ENCODE measurements around the gene MEIS1. TPM values are rescaled to one million over a fixed set of nuclear protein-coding genes. Genes with fewer than 3 reads are reported as not detected.
A peak's percentile ranks its signal among the peaks of the same experiment; 100 is the strongest.

Gene MEIS1
- total RNA-seq, 1 experiment from 2014 or later = 0.28 TPM

GRCh38 chr2:66445925-66446871 lies 11.3 kb downstream of the MEIS1 start:
- peak overlapping the region; percentile 27 for H3K4me3 ChIP-seq (ENCODE audit: insufficient read depth, low read depth, low read length)
- H3K27me3 ChIP-seq (ENCODE audit: control insufficient read depth, insufficient read depth, low read length) = peaks cover 65% of the 10 kb centered on the region
- DNase-seq = peak; percentile 84
- no peaks in the 10 kb centered on the region for H3K36me3 ChIP-seq (replicated peaks; ENCODE audit: control insufficient read depth, insufficient read depth, low read length)

- H3K36me3 ChIP-seq (replicated peaks; ENCODE audit: control insufficient read depth, insufficient read depth, low read length) = no peaks in the 10 kb centered on the region
- peaks cover 59% of the 10 kb centered on the region for H3K27me3 ChIP-seq (ENCODE audit: control insufficient read depth, insufficient read depth, low read length)
- H3K4me3 ChIP-seq (ENCODE audit: insufficient read depth, low read depth, low read length) = peak overlapping the region; percentile 27; the same call in 1 of the 2 replicates
- no peak for DNase-seq
Measured at GRCh38 chr2:66446941-66447340, 12.0 kb downstream of the MEIS1 start.

- H3K27me3 ChIP-seq (ENCODE audit: control insufficient read depth, insufficient read depth, low read length) = peaks cover 53% of the 10 kb centered on the region
- no peak for DNase-seq
- no peak overlapping the region for H3K4me3 ChIP-seq (ENCODE audit: insufficient read depth, low read depth, low read length)
- H3K36me3 ChIP-seq (replicated peaks; ENCODE audit: control insufficient read depth, insufficient read depth, low read length) = no peaks in the 10 kb centered on the region
Measured at GRCh38 chr2:66447677-66448076, 12.8 kb downstream of the MEIS1 start.

- no peak overlapping the region for H3K4me3 ChIP-seq (ENCODE audit: insufficient read depth, low read depth, low read length)
- no peak for DNase-seq
- no peaks in the 10 kb centered on the region for H3K36me3 ChIP-seq (replicated peaks; ENCODE audit: control insufficient read depth, insufficient read depth, low read length)
- H3K27me3 ChIP-seq (ENCODE audit: control insufficient read depth, insufficient read depth, low read length) = peaks cover 46% of the 10 kb centered on the region
Measured at GRCh38 chr2:66448136-66448991, 13.4 kb downstream of the MEIS1 start.

- H3K36me3 ChIP-seq (replicated peaks; ENCODE audit: control insufficient read depth, insufficient read depth, low read length) = no peaks in the 10 kb centered on the region
- H3K27me3 ChIP-seq (ENCODE audit: control insufficient read depth, insufficient read depth, low read length) = peaks cover 7% of the 10 kb centered on the region
- DNase-seq = no peak
- H3K4me3 ChIP-seq (ENCODE audit: insufficient read depth, low read depth, low read length) = no peak overlapping the region
Measured at GRCh38 chr2:66452214-66452613, 17.3 kb downstream of the MEIS1 start.

GRCh38 chr2:66452917-66453316 lies 18.0 kb downstream of the MEIS1 start:
- Histone ChIP-seq H3K36me3 (replicated peaks; ENCODE audit: control insufficient read depth, insufficient read depth, low read length) (no peaks in the 10 kb centered on the region), H3K4me3 (ENCODE audit: insufficient read depth, low read depth, low read length) (no peak overlapping the region), H3K27me3 (ENCODE audit: control insufficient read depth, insufficient read depth, low read length) (peaks cover 2% of the 10 kb centered on the region; the same call in 1 of the 2 replicates)
- no peak for DNase-seq

GRCh38 chr2:66455490-66455889 lies 20.6 kb downstream of the MEIS1 start:
- DNase-seq = no peak
- Histone ChIP-seq H3K4me3 (ENCODE audit: insufficient read depth, low read depth, low read length) (no peak overlapping the region), H3K27me3 (ENCODE audit: control insufficient read depth, insufficient read depth, low read length) (peaks cover 1% of the 10 kb centered on the region; the same call in 1 of the 2 replicates), H3K36me3 (replicated peaks; ENCODE audit: control insufficient read depth, insufficient read depth, low read length) (no peaks in the 10 kb centered on the region)

- H3K27me3 ChIP-seq (ENCODE audit: control insufficient read depth, insufficient read depth, low read length) = no peaks in the 10 kb centered on the region; the same call in 1 of the 2 replicates
- no peak for DNase-seq
- no peaks in the 10 kb centered on the region for H3K36me3 ChIP-seq (replicated peaks; ENCODE audit: control insufficient read depth, insufficient read depth, low read length)
- H3K4me3 ChIP-seq (ENCODE audit: insufficient read depth, low read depth, low read length) = no peak overlapping the region
Measured at GRCh38 chr2:66456183-66457041, 21.5 kb downstream of the MEIS1 start.

- no peaks in the 10 kb centered on the region for H3K36me3 ChIP-seq (replicated peaks; ENCODE audit: control insufficient read depth, insufficient read depth, low read length)
- DNase-seq = no peak
- H3K27me3 ChIP-seq (ENCODE audit: control insufficient read depth, insufficient read depth, low read length) = no peaks in the 10 kb centered on the region; the same call in 1 of the 2 replicates
Measured at GRCh38 chr2:66457545-66457944, 22.6 kb downstream of the MEIS1 start.

GRCh38 chr2:66460031-66460430 lies 25.1 kb downstream of the MEIS1 start:
- DNase-seq = no peak
- no peaks in the 10 kb centered on the region for H3K36me3 ChIP-seq (replicated peaks; ENCODE audit: control insufficient read depth, insufficient read depth, low read length)

More at GRCh38 chr2:66457545-66457944, 22.6 kb downstream of the MEIS1 start:
- no peak overlapping the region for H3K4me3 ChIP-seq (ENCODE audit: insufficient read depth, low read depth, low read length)

GRCh38 chr2:66461001-66461663 lies 26.2 kb downstream of the MEIS1 start:
- Histone ChIP-seq H3K36me3 (replicated peaks; ENCODE audit: control insufficient read depth, insufficient read depth, low read length) (no peaks in the 10 kb centered on the region), H3K4me3 (ENCODE audit: insufficient read depth, low read depth, low read length) (no peak overlapping the region), H3K27me3 (ENCODE audit: control insufficient read depth, insufficient read depth, low read length) (no peaks in the 10 kb centered on the region)
- no peak for DNase-seq

More at GRCh38 chr2:66460031-66460430, 25.1 kb downstream of the MEIS1 start:
- H3K27me3 ChIP-seq (ENCODE audit: control insufficient read depth, insufficient read depth, low read length) = no peaks in the 10 kb centered on the region
- no peak overlapping the region for H3K4me3 ChIP-seq (ENCODE audit: insufficient read depth, low read depth, low read length)

GRCh38 chr2:66461664-66462500 lies 27.0 kb downstream of the MEIS1 start:
- Histone ChIP-seq H3K36me3 (replicated peaks; ENCODE audit: control insufficient read depth, insufficient read depth, low read length) (no peaks in the 10 kb centered on the region), H3K4me3 (ENCODE audit: insufficient read depth, low read depth, low read length) (no peak overlapping the region), H3K27me3 (ENCODE audit: control insufficient read depth, insufficient read depth, low read length) (no peaks in the 10 kb centered on the region)
- no peak for DNase-seq

- no peak for DNase-seq
- Histone ChIP-seq H3K27me3 (ENCODE audit: control insufficient read depth, insufficient read depth, low read length) (no peaks in the 10 kb centered on the region), H3K4me3 (ENCODE audit: insufficient read depth, low read depth, low read length) (no peak overlapping the region), H3K36me3 (replicated peaks; ENCODE audit: control insufficient read depth, insufficient read depth, low read length) (no peaks in the 10 kb centered on the region)
Measured at GRCh38 chr2:66462501-66462825, 27.5 kb downstream of the MEIS1 start.
